Measurements from ENCODE around the gene PSMB10. TPM values are rescaled to one million over a fixed set of nuclear protein-coding genes. Genes with fewer than 3 reads are reported as not detected.

Gene PSMB10
- total and polyA plus RNA-seq, 2 of the 4 experiments (the other 2 are of a cell fraction) = 28.7 to 36.7 TPM

- ChIA-PET CTCF (no interaction called here), POLR2A (ENCODE audit: unreplicated experiment) (no interaction called here)
- no peak within 1 kb of the TSS for H3K14ac ChIP-seq (replicated peaks; ENCODE audit: low read depth, low read length)
- peaks cover 67% of the 10 kb centered on the region for H4K20me1 ChIP-seq (ENCODE audit: insufficient read depth, low read length)
- H3K79me1 ChIP-seq (ENCODE audit: low read depth in 1 of 2, low read length in 2 of 2) = peaks cover 18 to 84% of the 10 kb centered on the region in 2 experiments
- ATAC-seq (ENCODE audit: low read depth) (no peak), DNase-seq (no peak)
- no peak within 1 kb of the TSS for H4K5ac ChIP-seq (ENCODE audit: low read depth, low read length)
- H3K36me3 ChIP-seq (ENCODE audit: control insufficient read depth, insufficient read depth, low read length) = peaks cover 91% of the 10 kb centered on the region
- H2BK15ac ChIP-seq (ENCODE audit: low read depth, low read length) = no peak within 1 kb of the TSS
- no peak within 1 kb of the TSS for H3K9ac ChIP-seq (ENCODE audit: low read depth, low read length)
- no peak within 1 kb of the TSS for H3K18ac ChIP-seq (ENCODE audit: low read depth, low read length)
- in situ Hi-C loops (cut with MboI; ENCODE audit: low sequenced_read_pairs) = loop anchor here (25.0 kb wide), 1 partner anchor 407 kb away; the partner anchor contains the start of gene RIPOR1
- 79% methylated on average over 7 of the region's 23 CpGs; no CpG with 5 or more reads in 1 of the 2 experiments for WGBS, 2 experiments (ENCODE audit: extremely low coverage in 2 of 2, insufficient read length in 1 of 2)
- H3K4me3 ChIP-seq (ENCODE audit: insufficient read depth, low read depth, low read length) = no peak within 1 kb of the TSS
- H2AK9ac ChIP-seq (replicated peaks; ENCODE audit: low read depth, low read length, poor library complexity) = no peak within 1 kb of the TSS
- dilution Hi-C loops (cut with HindIII; ENCODE audit: low sequenced_read_pairs, unreplicated experiment) = no loop called here
- H3K27ac ChIP-seq (ENCODE audit: insufficient read depth, low read length) = no peak within 1 kb of the TSS
- no peak within 1 kb of the TSS for H3K4me2 ChIP-seq (ENCODE audit: low read depth, low read length)
- H2AK5ac ChIP-seq (ENCODE audit: low read depth, low read length) = no peak within 1 kb of the TSS
- H4K8ac ChIP-seq (ENCODE audit: low read depth in 2 of 2, low read length in 2 of 2) = no peak within 1 kb of the TSS
- H2BK5ac ChIP-seq (ENCODE audit: low read depth, low read length, poor library complexity, severe bottlenecking) = no peak within 1 kb of the TSS
- H2BK20ac ChIP-seq (ENCODE audit: low read depth, low read length) = no peak within 1 kb of the TSS
- H3K9me1 ChIP-seq (ENCODE audit: insufficient read depth, low read length) = no peaks in the 10 kb centered on the region; the same call in 1 of the 2 replicates
- H3K56ac ChIP-seq (ENCODE audit: extremely low read depth, insufficient read depth, low read length) = no peak within 1 kb of the TSS
- H2BK120ac ChIP-seq (ENCODE audit: low read depth, low read length) = no peak within 1 kb of the TSS
- intact Hi-C loops (cut with micrococcal nuclease) = no loop called here
- H3K4ac ChIP-seq (ENCODE audit: low read depth, low read length) = no peak within 1 kb of the TSS
- H3K4me1 ChIP-seq (ENCODE audit: control insufficient read depth, insufficient read depth, low read length) = no peaks in the 10 kb centered on the region
- no peaks in the 10 kb centered on the region for H3K9me3 ChIP-seq (ENCODE audit: control insufficient read depth, insufficient read depth, low read length)
- no peak within 1 kb of the TSS for H4K91ac ChIP-seq (ENCODE audit: insufficient read depth, low read depth, low read length)
- H3K23ac ChIP-seq (ENCODE audit: low read depth, low read length) = no peak within 1 kb of the TSS
- no peaks in the 10 kb centered on the region for H3K27me3 ChIP-seq (ENCODE audit: control insufficient read depth, insufficient read depth, low read length)
- peak within 1 kb of the TSS; percentile 51 for H2AFZ ChIP-seq (replicated peaks; ENCODE audit: low read length, poor library complexity)
- BruUV-seq (replicated peaks) = no TSS peak
- no peak for TF ChIP-seq MAFK (IDR thresholded peaks at IDR 0.05; ENCODE audit: low read depth, low read length)
- no peak for TF ChIP-seq CTCF (conservative IDR thresholded peaks at IDR 0.05; ENCODE audit: low read depth, low read length)
- no peak for TF ChIP-seq RFX5 (IDR thresholded peaks at IDR 0.05; ENCODE audit: low read depth, low read length)
- no peak for TF ChIP-seq USF2 (IDR thresholded peaks at IDR 0.05; ENCODE audit: low read depth, low read length)
- TF ChIP-seq MXI1 (IDR thresholded peaks at IDR 0.05; ENCODE audit: borderline replicate concordance, low read depth, low read length) = no peak
- TF ChIP-seq CEBPB (IDR thresholded peaks at IDR 0.05; ENCODE audit: low read depth, low read length) = no peak
- TF ChIP-seq FOS (IDR thresholded peaks at IDR 0.05; ENCODE audit: low read depth, low read length) = no peak
- no peak for TF ChIP-seq NFE2L2 (IDR thresholded peaks at IDR 0.05; ENCODE audit: low read depth, low read length)
- no peak for TF ChIP-seq RCOR1 (IDR thresholded peaks at IDR 0.05; ENCODE audit: insufficient replicate concordance, low read length)
- no peak for TF ChIP-seq CHD1 (IDR thresholded peaks at IDR 0.05; ENCODE audit: low read depth, low read length)
- no peak for TF ChIP-seq RAD21 (IDR thresholded peaks at IDR 0.05; ENCODE audit: low read length)
- TF ChIP-seq BHLHE40 (IDR thresholded peaks at IDR 0.05; ENCODE audit: low read depth, low read length) = no peak
- no peak for TF ChIP-seq POLR2A (IDR thresholded peaks at IDR 0.05; ENCODE audit: low read depth, low read length)
- no peak for TF ChIP-seq SMC3 (IDR thresholded peaks at IDR 0.05; ENCODE audit: low read depth, low read length)
- no peak for TF ChIP-seq MAZ (IDR thresholded peaks at IDR 0.05; ENCODE audit: borderline replicate concordance, low read depth, low read length)
Measured at GRCh38 chr16:67943619-67944504, 7.2 kb upstream of the PSMB10 start, which contains the start of gene LCAT. Gene LCAT, minus strand, starts transcription at chr16:67944120. Its CDS starts 19 bp downstream, at chr16:67944101.

Data from IMR-90 (cell line).